GM21447 (cell line): Measurements from ENCODE around the gene DAAM2.

Source experiments
- ATAC-seq: cut with Tn5 transposase; IDR thresholded peaks from one replicate; pipeline ENCODE4 v1.9.1; 2021; ENCODE audit not compliant: unreplicated experiment

DAAM2 gene

GRCh38 chr6:39904946-39905639, 112.9 kb downstream of the DAAM2 start:
- ATAC-seq = no peak

- no peak for ATAC-seq
Observed at GRCh38 chr6:39905640-39905975, 113.4 kb downstream of the DAAM2 start.

GRCh38 chr6:39906318-39906761, 114.2 kb downstream of the DAAM2 start:
- ATAC-seq = no peak

- no peak for ATAC-seq
Observed at GRCh38 chr6:39907871-39908575, 115.8 kb downstream of the DAAM2 start.

- ATAC-seq = no peak
Observed at GRCh38 chr6:39908838-39909583, 116.8 kb downstream of the DAAM2 start.

GRCh38 chr6:39909701-39910100, 117.5 kb downstream of the DAAM2 start:
- ATAC-seq = no peak

- ATAC-seq = no peak
Observed at GRCh38 chr6:39910164-39910563, 118.0 kb downstream of the DAAM2 start.

GRCh38 chr6:39910744-39911143, 118.6 kb downstream of the DAAM2 start:
- ATAC-seq = no peak

GRCh38 chr6:39911513-39912125, 119.4 kb downstream of the DAAM2 start:
- no peak for ATAC-seq

- no peak for ATAC-seq
Observed at GRCh38 chr6:39912446-39912845, 120.3 kb downstream of the DAAM2 start.

- no peak for ATAC-seq
Observed at GRCh38 chr6:39913391-39913916, 121.3 kb downstream of the DAAM2 start.

GRCh38 chr6:39914239-39914638, 122.1 kb downstream of the DAAM2 start:
- no peak for ATAC-seq

- no peak for ATAC-seq
Observed at GRCh38 chr6:39915866-39916265, 123.7 kb downstream of the DAAM2 start.

GRCh38 chr6:39917329-39917728, 125.2 kb downstream of the DAAM2 start:
- no peak for ATAC-seq

GRCh38 chr6:39917981-39918380, 125.8 kb downstream of the DAAM2 start:
- no peak for ATAC-seq

GRCh38 chr6:39918831-39919230, 126.7 kb downstream of the DAAM2 start:
- ATAC-seq = no peak

GRCh38 chr6:39920157-39920556, 128.0 kb downstream of the DAAM2 start:
- no peak for ATAC-seq

GRCh38 chr6:39922821-39923220, 130.6 kb downstream of the DAAM2 start:
- no peak for ATAC-seq

GRCh38 chr6:39923394-39923793, 131.2 kb downstream of the DAAM2 start:
- no peak for ATAC-seq

GRCh38 chr6:39923861-39924260, 131.7 kb downstream of the DAAM2 start:
- ATAC-seq = no peak

- no peak for ATAC-seq
Observed at GRCh38 chr6:39924283-39924682, 132.1 kb downstream of the DAAM2 start.
